LNCaP clone FGC (cell line): ENCODE data around the gene BMAL2.
A peak's percentile ranks its signal among the peaks of the same experiment; 100 is the strongest.

Experiments
- DNase-seq: peaks from one replicate; pipeline ENCODE4 v3.0.0-alpha.2; 2011; ENCODE audit warnings: low read depth
- H3K4me3 ChIP-seq: 2 replicates; pipeline ENCODE4 v1.5.1; 2011; ENCODE audit warnings: mild to moderate bottlenecking, low read depth, low read length, control low read depth
- TF ChIP-seq, protein P1 (sequence below): IDR thresholded peaks from 2 replicates; pipeline ENCODE4 v1.5.1; 2012; ENCODE audit warnings: mild to moderate bottlenecking; ENCODE audit not compliant: control insufficient read depth, insufficient read depth; ENCODE audit errors: extremely low read depth

The BMAL2 gene

DNA sequence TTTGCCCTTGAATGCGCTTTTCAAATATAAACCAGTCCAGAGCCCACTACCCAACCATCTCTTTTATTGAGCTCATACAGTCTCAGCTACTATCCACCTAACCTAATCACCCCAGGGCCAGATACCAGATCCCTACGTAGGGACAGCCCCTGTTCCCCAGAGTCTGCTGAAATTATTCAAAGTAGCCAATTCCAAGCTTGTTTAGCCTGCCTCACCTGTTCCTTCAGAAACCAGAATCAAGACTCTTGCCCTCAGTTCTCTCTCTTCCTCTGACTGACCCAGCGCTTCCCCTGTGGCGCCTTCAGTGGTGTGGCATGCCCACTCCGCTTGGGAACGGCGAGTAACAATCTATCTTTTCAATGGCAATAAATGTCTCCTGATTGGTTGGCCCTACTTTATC is 18.8 kb downstream of the BMAL2 start:
- DNase-seq = no peak
- TF ChIP-seq, protein P1, sequence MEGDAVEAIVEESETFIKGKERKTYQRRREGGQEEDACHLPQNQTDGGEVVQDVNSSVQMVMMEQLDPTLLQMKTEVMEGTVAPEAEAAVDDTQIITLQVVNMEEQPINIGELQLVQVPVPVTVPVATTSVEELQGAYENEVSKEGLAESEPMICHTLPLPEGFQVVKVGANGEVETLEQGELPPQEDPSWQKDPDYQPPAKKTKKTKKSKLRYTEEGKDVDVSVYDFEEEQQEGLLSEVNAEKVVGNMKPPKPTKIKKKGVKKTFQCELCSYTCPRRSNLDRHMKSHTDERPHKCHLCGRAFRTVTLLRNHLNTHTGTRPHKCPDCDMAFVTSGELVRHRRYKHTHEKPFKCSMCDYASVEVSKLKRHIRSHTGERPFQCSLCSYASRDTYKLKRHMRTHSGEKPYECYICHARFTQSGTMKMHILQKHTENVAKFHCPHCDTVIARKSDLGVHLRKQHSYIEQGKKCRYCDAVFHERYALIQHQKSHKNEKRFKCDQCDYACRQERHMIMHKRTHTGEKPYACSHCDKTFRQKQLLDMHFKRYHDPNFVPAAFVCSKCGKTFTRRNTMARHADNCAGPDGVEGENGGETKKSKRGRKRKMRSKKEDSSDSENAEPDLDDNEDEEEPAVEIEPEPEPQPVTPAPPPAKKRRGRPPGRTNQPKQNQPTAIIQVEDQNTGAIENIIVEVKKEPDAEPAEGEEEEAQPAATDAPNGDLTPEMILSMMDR = no peak
- H3K4me3 ChIP-seq = no peak overlapping the region

DNA sequence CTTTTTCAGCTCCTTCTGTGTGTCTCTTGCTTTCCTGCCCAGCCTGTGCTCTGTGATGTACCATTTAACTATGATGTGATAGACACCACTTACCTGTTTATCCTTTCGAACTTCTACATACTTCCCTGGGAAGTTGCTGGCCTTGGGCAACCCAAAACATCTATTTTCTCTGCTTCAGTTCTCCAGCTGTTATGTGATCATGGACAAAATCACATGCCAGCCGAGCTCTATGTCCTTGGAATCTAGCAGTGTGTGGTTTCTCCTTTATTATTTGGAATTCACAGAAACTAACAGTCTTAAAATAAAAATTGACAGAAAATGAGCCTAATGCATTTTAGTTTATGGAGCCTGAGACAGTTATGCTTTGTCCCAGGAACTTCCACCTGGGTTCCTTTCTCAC is 22.9 kb downstream of the BMAL2 start:
- TF ChIP-seq, protein P1 = no peak
- H3K4me3 ChIP-seq = no peak overlapping the region
- no peak for DNase-seq

DNA sequence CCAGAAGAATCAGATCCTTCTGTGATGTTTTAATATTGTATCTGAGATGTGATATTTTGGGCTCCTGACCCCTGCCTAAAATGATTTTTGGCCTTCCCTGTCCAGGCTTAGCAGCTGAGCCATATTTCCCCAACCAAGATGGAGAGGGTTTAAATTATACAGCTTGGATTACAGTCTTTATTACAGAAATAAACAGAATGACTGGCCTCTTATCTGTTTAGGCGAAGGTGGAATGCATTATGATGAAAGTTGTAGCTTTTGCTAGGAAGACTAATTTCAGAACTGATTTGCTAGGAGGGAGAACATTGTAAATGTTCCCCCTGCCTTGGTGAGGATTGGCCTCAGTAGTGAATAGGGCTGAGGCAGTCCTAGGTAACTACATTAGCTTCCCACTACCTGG is 23.3 kb downstream of the BMAL2 start:
- DNase-seq = no peak
- H3K4me3 ChIP-seq = no peak overlapping the region
- TF ChIP-seq, protein P1 = no peak

DNA sequence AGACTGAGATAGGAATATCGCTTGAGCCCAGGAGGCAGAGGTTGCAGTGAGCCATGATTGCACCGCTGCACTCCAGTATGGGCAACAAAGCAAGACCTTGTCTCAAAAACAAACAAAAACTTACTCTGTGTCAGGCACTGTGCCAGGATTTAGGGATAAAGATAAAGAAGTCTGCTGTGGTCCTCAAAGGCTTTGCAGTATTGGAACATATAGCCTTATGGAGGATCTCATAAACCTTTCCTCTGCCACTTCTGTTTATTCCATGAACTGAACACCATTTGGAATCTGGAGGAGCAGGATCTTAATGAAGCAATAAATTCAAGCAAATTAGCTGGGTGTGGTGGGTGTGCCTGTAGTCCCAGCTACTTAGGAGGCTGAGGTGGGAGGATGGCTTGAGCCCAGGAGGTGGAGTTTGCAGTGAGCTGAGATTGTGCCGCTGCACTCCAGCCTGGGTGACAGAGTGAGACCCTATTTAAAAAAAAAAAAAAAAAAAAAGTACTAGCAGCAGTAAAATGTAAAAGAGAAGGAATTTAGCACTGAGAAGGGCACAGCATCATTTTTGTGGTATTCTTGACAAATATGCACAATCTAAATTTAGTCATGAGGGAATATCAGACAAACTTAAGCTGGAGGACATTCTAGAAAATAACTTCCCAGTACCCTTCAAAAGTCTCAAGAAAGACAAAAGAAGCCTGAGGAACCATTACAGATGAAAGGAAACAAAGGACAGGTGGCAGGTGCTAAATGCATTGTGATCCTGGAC is 27.1 kb downstream of the BMAL2 start:
- TF ChIP-seq, protein P1 = no peak
- no peak overlapping the region for H3K4me3 ChIP-seq
- DNase-seq = no peak

DNA sequence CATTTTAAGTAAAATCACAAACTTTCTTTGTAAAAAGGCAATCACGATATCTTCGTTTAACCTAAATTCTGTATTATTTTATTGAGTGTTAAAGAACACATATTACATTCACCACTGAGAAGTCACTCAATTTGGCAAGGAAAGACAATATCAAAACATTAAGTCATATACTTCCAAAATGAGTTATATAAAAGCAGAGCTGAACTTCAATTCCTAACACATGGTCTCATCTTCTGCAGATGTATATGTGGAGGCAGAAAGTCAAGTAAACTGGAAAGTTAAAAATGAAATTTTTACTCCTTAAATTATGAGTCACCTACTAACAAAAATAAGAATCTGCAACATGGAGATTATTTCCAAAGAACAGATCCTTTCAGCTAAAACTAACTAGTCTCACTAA is 28.7 kb downstream of the BMAL2 start:
- no peak for DNase-seq
- no peak overlapping the region for H3K4me3 ChIP-seq
- TF ChIP-seq, protein P1 = no peak

DNA sequence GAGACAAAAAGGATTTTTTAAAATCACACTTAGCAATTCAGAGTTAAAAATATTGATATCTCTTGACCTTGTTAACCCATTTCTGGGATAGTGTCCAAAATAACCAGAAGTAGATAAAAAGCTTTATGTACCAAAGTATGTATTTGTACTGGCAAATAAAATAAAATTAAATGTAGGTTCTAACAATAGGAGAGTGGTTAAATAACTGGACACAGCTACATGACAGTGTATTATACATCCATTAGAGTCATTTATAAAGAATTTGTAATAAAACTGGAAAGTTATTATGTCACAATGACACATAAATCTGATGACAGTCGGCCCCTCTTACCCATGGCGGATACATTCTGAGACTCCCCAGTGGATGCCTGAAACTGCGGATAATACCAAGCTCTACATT is 34.0 kb downstream of the BMAL2 start:
- DNase-seq = peak; percentile 55
- H3K4me3 ChIP-seq = no peak overlapping the region
- TF ChIP-seq, protein P1 = no peak

DNA sequence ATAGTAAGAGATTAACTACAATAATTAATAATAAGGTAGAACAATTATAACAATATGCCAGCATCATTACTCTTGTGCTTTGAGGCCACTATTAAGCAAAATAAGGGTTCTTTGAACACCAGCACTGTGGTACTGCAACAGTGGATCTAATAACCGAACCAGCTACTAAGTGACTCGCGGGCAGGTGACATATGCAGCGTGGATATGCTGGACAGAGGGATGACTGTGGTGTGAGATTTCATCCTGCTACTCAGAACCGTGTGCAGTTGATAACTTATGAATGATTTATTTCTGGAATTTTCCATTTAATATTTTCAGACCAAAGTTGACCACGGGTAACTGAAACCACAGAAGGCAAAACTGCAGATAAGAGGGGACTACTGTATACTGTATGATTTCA is 34.4 kb downstream of the BMAL2 start:
- TF ChIP-seq, protein P1 = no peak
- DNase-seq = no peak
- no peak overlapping the region for H3K4me3 ChIP-seq
